DND-41 (cell line): ENCODE data around the gene ATP6V0A1.
"Not testable (repeated sequence)": the region's sequence is repeated elsewhere in the genome, so short reads cannot be mapped to it uniquely, and the experiment has no call there.

ENCODE experiments used
- ATAC-seq: fragments of 200-7000 bp; cut with Tn5 transposase; 3 replicates; pipeline ENCODE4 v1.9.1; 2021; ENCODE audit warnings: low read depth; ENCODE audit not compliant: insufficient read depth
- DNase-seq: peaks from one replicate; pipeline ENCODE4 v3.0.0-alpha.2; 2020
- H2AFZ ChIP-seq: 2 replicates; pipeline ENCODE4 v1.6.0; 2012; ENCODE audit warnings: low read depth, low read length
- H3K27ac ChIP-seq: 2 replicates; pipeline ENCODE4 v1.5.1; 2012; ENCODE audit warnings: low read length, inconsistent platforms
- H3K27me3 ChIP-seq: fragments of 200-600 bp; sonication (generic); 2 replicates; pipeline ENCODE4 v1.6.0; 2012; ENCODE audit warnings: low read length, mild to moderate bottlenecking, inconsistent platforms; ENCODE audit not compliant: insufficient read depth, poor library complexity
- H3K36me3 ChIP-seq: 2 replicates; pipeline ENCODE4 v1.5.1; 2012; ENCODE audit warnings: low read length, inconsistent platforms; ENCODE audit not compliant: insufficient read depth
- H3K4me1 ChIP-seq: 2 replicates; pipeline ENCODE4 v1.5.1; 2012; ENCODE audit warnings: mild to moderate bottlenecking, low read length; ENCODE audit not compliant: insufficient read depth
- H3K4me2 ChIP-seq: 2 replicates; pipeline ENCODE4 v1.6.0; 2012; ENCODE audit warnings: mild to moderate bottlenecking, moderate library complexity, low read length, inconsistent platforms; ENCODE audit not compliant: insufficient read depth
- H3K4me3 ChIP-seq, 2 experiments: fragments of 200-600 bp in 1 of 2; shearing (Covaris generic) in 1 of 2; 2 replicates each; pipeline ENCODE4 v1.5.1; 2012 to 2016; ENCODE audit warnings: inconsistent platforms in 2 of 2, low read length in 2 of 2, mild to moderate bottlenecking in 2 of 2, low read depth in 1 of 2, moderate library complexity in 1 of 2
- H3K79me2 ChIP-seq: 2 replicates; pipeline ENCODE4 v1.6.0; 2012; ENCODE audit warnings: low read length, inconsistent platforms; ENCODE audit not compliant: insufficient read depth
- H3K9ac ChIP-seq: 2 replicates; pipeline ENCODE4 v1.6.0; 2012; ENCODE audit warnings: low read depth, mild to moderate bottlenecking, inconsistent platforms, low read length, moderate library complexity
- H3K9me3 ChIP-seq: 2 replicates; pipeline ENCODE4 v1.5.1; 2012; ENCODE audit warnings: low read length, moderate library complexity, mild to moderate bottlenecking, inconsistent platforms; ENCODE audit not compliant: insufficient read depth, severe bottlenecking
- H4K20me1 ChIP-seq: 2 replicates; pipeline ENCODE4 v1.6.0; 2012; ENCODE audit warnings: low read length; ENCODE audit not compliant: insufficient read depth
- CTCF ChIP-seq: IDR thresholded peaks from 2 replicates; pipeline ENCODE4 v1.5.1; 2012; ENCODE audit warnings: borderline replicate concordance, low read length, moderate library complexity, mild to moderate bottlenecking; ENCODE audit not compliant: poor library complexity, severe bottlenecking; ENCODE audit errors: extremely low read depth
- EZH2 ChIP-seq: IDR thresholded peaks from 3 replicates; pipeline ENCODE4 v1.6.1; 2012; ENCODE audit warnings: borderline replicate concordance, low read depth, mild to moderate bottlenecking, moderate library complexity, low read length, inconsistent platforms; ENCODE audit not compliant: severe bottlenecking

Gene ATP6V0A1

GRCh38 chr17:42477173-42477572 lies 18.5 kb downstream of the ATP6V0A1 start:
- Histone ChIP-seq H3K4me2 (no peak overlapping the region), H3K9ac (no peak overlapping the region), H3K4me1 (no peaks in the 10 kb centered on the region), H3K27ac (no peak overlapping the region), H3K27me3 (peaks cover 12% of the 10 kb centered on the region), H3K9me3 (no peaks in the 10 kb centered on the region), H3K36me3 (no peaks in the 10 kb centered on the region), H4K20me1 (no peaks in the 10 kb centered on the region), H3K79me2 (no peaks in the 10 kb centered on the region), H3K4me3 (no peak overlapping the region), H2AFZ (no peak overlapping the region)
- no peak for ATAC-seq
- TF ChIP-seq EZH2 (no peak), CTCF (no peak)
- no peak for DNase-seq

- H3K4me2 ChIP-seq, H2AFZ ChIP-seq: not testable (repeated sequence)
Observed at GRCh38 chr17:42477824-42478223, 19.1 kb downstream of the ATP6V0A1 start.

GRCh38 chr17:42484304-42484703 lies 25.6 kb downstream of the ATP6V0A1 start:
- Histone ChIP-seq H3K9me3 (no peaks in the 10 kb centered on the region), H3K27ac (no peak overlapping the region), H3K27me3 (peaks cover 9% of the 10 kb centered on the region), H3K36me3 (no peaks in the 10 kb centered on the region), H3K4me1 (peaks cover 32% of the 10 kb centered on the region), H3K79me2 (no peaks in the 10 kb centered on the region), H4K20me1 (peaks cover 4% of the 10 kb centered on the region; the same call in 1 of the 2 replicates), H3K4me3 (no peak overlapping the region), H3K9ac (no peak overlapping the region), H3K4me2 (peak overlapping the region; percentile 50; the same call in 1 of the 2 replicates), H2AFZ (no peak overlapping the region)
- ATAC-seq (peak; percentile 98), DNase-seq (peak; percentile 92)
- TF ChIP-seq CTCF: no peak
- TF ChIP-seq EZH2: no peak

More at GRCh38 chr17:42477824-42478223, 19.1 kb downstream of the ATP6V0A1 start:
- DNase-seq, H3K36me3 ChIP-seq, H4K20me1 ChIP-seq, H3K4me1 ChIP-seq, H3K9me3 ChIP-seq, H3K79me2 ChIP-seq, H3K9ac ChIP-seq, H3K27ac ChIP-seq, ATAC-seq, H3K4me3 ChIP-seq: not testable (repeated sequence)
- peaks cover 12% of the 10 kb centered on the region for H3K27me3 ChIP-seq

GRCh38 chr17:42485680-42486079 lies 27.0 kb downstream of the ATP6V0A1 start:
- Histone ChIP-seq H4K20me1 (peaks cover 4% of the 10 kb centered on the region; the same call in 1 of the 2 replicates), H3K4me2 (no peak overlapping the region; the same call in 1 of the 2 replicates), H3K9me3 (no peaks in the 10 kb centered on the region), H3K27me3 (peaks cover 10% of the 10 kb centered on the region), H3K4me3 (no peak overlapping the region), H2AFZ (no peak overlapping the region), H3K79me2 (no peaks in the 10 kb centered on the region), H3K27ac (no peak overlapping the region), H3K4me1 (peaks cover 32% of the 10 kb centered on the region), H3K9ac (no peak overlapping the region), H3K36me3 (no peaks in the 10 kb centered on the region)
- TF ChIP-seq CTCF (no peak), EZH2 (no peak)
- DNase-seq: no peak
- no peak for ATAC-seq
